ENCODE measurements around the gene ARHGAP42.
A peak's percentile ranks its signal among the peaks of the same experiment; 100 is the strongest.

The ARHGAP42 gene

GRCh38 chr11:100800202-100800601, 113.1 kb downstream of the ARHGAP42 start:
- peak; percentile 3 for DNase-seq (ENCODE audit: low read depth)

- no peak for DNase-seq (ENCODE audit: low read depth)
These were observed 114.3 kb downstream of the ARHGAP42 start for GRCh38 chr11:100801225-100801999.

- peak; percentile 44 for DNase-seq (ENCODE audit: low read depth)
These were observed 118.6 kb downstream of the ARHGAP42 start for GRCh38 chr11:100805506-100806199.

DNA sequence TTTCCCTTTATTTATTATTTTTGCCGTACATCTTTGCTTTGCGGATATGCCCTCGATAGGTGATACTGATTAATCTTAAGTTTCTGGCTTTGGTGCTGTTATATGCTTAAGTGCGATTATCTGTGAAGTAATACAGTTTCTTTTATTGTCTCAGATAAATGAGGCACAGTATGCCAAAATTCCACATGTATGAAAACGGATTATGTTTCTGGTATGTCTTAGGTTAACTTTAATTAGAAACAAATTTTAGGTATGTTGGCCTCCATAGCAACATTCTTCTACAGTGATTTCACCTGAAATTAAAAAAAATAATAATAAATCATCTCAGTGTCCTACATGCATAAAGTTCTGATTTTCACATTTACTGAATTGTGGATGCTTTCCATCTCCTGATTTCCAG, 119.2 kb downstream of the ARHGAP42 start:
- DNase-seq (ENCODE audit: low read depth): no peak

GRCh38 chr11:100808904-100809491, 121.9 kb downstream of the ARHGAP42 start:
- DNase-seq (ENCODE audit: low read depth): peak; percentile 47

DNA sequence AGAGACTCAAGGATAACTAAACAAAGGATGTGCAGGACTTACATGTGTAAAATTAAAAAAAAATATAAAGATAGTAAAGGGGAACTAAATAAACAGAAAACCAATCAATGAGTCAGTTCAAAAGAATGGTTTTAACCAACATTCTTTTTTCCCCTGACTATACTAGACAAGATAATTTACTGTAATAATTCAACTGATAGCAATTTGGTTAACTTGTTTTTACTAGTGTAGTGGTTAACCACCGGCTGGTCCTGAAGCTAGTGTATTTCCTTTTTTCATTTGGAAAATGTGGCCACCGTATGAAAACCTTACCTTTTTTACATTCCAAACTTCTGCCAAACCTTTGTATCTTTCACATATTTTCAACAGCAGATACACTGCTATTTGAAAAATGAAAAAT, 123.1 kb downstream of the ARHGAP42 start:
- DNase-seq (ENCODE audit: low read depth): peak; percentile 63

GRCh38 chr11:100810666-100811065, 123.6 kb downstream of the ARHGAP42 start:
- no peak for DNase-seq (ENCODE audit: low read depth)

- DNase-seq (ENCODE audit: low read depth): no peak
These were observed 125.4 kb downstream of the ARHGAP42 start for GRCh38 chr11:100812517-100812916.

GRCh38 chr11:100815787-100816330, 128.8 kb downstream of the ARHGAP42 start:
- no peak for DNase-seq (ENCODE audit: low read depth)

- no peak for DNase-seq (ENCODE audit: low read depth)
These were observed 129.7 kb downstream of the ARHGAP42 start for GRCh38 chr11:100816823-100817222.

DNA sequence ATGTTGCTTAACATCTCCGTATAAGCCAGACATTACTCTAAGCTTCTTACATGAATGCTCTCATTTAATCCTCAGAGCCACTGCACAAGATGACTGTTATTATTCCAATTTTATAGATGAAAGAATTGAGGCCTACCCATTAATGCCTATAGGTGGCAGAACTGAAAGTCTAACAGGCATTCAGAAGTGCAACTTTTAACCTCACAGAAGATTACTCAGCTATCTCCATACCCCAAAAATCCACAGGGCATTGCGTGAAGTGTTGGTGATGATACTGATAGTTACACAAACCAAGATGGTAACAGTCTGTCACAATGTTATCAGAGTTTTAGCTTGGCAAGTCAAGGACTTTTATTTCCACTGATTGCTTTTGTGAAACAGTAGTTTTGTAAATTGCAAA, 130.5 kb downstream of the ARHGAP42 start:
- DNase-seq (ENCODE audit: low read depth): no peak

DNA sequence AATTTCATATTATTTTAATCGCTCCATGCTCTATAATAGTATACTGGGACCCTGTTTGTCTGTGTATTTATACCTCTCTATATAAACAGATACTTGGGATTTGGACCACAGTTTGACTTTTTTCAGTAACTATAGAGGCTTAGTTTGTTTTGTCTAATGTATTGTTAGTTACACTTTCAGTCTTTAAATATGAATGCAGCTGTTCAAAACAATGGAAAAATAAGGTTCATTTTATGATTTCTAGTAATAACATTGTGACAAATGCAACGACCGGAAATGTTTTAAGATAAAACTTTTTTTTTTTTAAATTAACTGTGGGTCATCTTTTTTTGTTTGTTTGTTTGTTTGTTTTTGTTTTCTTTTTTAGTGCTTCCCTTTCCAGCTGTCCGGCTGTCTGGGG, 133.5 kb downstream of the ARHGAP42 start:
- no peak for DNase-seq (ENCODE audit: low read depth)

GRCh38 chr11:100821198-100821597, 134.1 kb downstream of the ARHGAP42 start:
- no peak for DNase-seq (ENCODE audit: low read depth)

GRCh38 chr11:100823360-100823759, 136.3 kb downstream of the ARHGAP42 start:
- DNase-seq (ENCODE audit: low read depth): peak; percentile 26

DNA sequence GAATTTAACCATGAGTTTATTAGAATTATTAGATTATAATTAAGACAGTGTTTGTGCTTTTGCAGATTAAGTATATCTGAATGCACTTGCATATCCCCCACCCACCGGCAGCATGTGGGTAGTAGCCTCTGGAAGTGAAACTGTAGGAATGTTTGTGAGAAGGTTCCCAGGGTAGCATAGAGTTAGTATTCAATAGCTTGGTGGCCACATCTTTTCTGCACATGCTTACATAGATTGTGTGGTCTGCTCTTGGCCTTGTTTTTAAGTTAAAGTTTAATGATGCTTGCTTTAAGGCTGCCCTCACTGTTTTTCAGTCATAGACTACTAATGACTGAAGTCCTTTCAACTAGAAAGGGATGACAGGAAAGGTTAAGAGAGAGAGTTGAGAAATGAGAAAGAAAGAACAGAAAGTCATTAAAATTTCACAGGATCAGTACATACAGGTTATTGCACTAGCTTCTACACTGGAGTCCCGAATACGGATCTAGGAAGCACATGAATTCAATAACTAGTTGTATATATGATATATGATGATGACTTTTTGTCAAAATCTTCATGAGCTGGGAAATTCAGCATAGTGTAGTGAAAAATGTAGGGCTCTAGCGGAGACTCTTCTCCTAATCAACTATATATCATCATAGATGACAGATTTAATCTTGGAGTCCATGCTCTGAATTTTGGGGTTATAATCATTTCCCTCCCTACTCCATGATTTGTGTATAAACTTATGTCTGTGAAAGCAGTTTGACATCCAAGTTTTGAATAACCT, 137.1 kb downstream of the ARHGAP42 start:
- DNase-seq (ENCODE audit: low read depth): no peak

DNA sequence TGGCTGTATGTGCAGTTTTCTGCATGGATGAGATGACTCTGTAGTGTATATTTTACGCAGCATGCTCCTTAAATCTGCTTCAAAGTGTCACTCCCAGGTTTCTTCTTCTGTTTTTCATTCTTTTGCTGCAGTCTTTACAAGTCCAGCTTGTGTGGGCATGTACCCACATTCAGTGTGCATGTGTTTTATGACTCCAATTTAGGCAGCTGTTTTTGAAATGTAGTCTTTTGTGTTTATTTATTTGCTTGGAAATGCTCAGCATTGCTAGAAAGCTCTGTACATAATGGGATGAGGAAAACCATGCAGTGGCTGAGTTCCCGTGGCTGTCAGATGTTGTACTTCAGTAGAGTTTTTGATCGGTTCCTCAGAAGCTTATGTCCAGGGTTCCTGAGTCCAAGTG, 138.5 kb downstream of the ARHGAP42 start:
- no peak for DNase-seq (ENCODE audit: low read depth)

- no peak for DNase-seq (ENCODE audit: low read depth)
These were observed 141.0 kb downstream of the ARHGAP42 start for GRCh38 chr11:100827934-100828661.

- no peak for DNase-seq (ENCODE audit: low read depth)
These were observed 143.2 kb downstream of the ARHGAP42 start for GRCh38 chr11:100830274-100830673.

DNA sequence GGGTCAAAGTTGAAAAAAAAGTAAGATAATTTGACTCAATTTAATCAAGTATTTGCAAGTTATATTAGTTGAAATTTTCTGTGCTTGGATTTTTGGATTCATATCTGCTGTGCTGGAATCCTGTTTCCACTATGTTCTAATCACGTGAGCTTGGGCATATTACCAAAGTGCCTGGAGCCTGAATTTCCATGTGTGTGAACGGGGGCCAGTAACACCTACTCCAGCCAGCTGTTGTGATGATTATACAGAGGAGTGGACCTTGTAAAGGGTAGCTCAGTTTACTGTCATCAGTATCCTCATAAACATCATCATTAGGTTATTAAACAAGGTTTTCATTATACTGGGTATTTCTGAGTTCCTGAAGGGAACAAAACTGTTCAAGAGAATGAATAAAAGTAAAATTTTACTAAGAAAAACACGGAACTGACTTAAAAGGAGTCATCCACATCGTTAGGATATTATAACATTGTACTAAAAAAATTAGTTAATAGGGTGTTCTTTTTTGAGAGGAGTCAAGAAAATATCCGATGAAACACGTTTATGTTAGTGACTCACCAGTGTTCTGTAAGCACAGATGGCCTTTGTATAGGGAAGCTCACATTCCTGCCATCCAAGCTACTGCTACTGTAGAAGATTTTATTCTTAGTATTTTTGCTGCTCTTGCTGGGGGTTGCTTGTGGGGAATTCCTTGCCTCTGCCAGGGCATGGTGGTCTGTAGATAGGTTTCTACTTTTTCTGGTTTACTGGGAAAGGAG, 144.1 kb downstream of the ARHGAP42 start:
- DNase-seq (ENCODE audit: low read depth): peak; percentile 76

DNA sequence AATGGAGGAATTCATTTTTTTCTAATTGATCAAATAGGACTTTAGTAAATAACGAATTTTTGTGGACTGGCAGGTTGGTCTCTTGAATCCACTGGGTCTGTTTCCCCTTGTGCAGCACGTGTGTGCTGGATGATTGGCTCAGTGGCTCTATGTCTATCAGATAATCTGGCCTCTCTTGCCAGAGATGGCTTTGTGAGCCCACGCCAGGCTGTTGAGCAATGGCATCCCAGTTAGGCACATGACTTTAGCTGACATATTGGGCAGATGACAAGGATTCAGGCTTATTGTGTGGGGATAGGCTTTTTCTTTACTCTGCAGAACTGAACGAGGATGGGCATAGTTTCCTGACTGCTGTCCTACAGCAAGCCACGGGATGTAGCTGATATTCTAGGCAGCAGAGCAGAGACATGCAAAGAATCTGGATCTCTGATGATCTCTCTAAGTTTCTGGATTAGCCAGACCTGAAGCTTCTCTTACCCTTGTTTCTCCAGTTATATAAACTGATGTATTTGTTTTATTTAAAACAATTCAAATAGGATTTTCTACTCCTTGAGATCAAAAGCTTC, 144.9 kb downstream of the ARHGAP42 start:
- DNase-seq (ENCODE audit: low read depth): no peak
